GM23248 (cell line): ENCODE data around the gene BCL7B. TPM values are rescaled to one million over a fixed set of nuclear protein-coding genes. Genes with fewer than 3 reads are reported as not detected.

Experiments
- DNase-seq: peaks from one replicate; pipeline ENCODE4 v3.0.0-alpha.2; 2015
- H2AFZ ChIP-seq: fragments of 200-600 bp; sonication (generic); 2 replicates; pipeline ENCODE4 v1.6.1; 2016; ENCODE audit warnings: antibody characterized with exemption
- H3F3A ChIP-seq: fragments of 200-600 bp; sonication (generic); 2 replicates; pipeline ENCODE4 v1.6.1; 2016; ENCODE audit warnings: mild to moderate bottlenecking, antibody characterized with exemption, mixed run types; ENCODE audit not compliant: insufficient read depth
- H3K27ac ChIP-seq: fragments of 200-600 bp; sonication (generic); 2 replicates; pipeline ENCODE4 v1.5.1; 2016; ENCODE audit warnings: mild to moderate bottlenecking
- H3K27me3 ChIP-seq: fragments of 200-600 bp; sonication (generic); replicated peaks from 2 replicates; pipeline ENCODE4 v1.6.1; 2016; ENCODE audit warnings: mild to moderate bottlenecking; ENCODE audit not compliant: insufficient read depth
- H3K36me3 ChIP-seq: fragments of 200-600 bp; sonication (generic); 2 replicates; pipeline ENCODE4 v1.6.1; 2016; ENCODE audit warnings: low read depth, mild to moderate bottlenecking
- H3K4me1 ChIP-seq: fragments of 200-600 bp; sonication (generic); 2 replicates; pipeline ENCODE4 v1.6.1; 2016; ENCODE audit warnings: mild to moderate bottlenecking; ENCODE audit not compliant: insufficient read depth
- H3K4me2 ChIP-seq: fragments of 200-600 bp; sonication (generic); one replicate; pipeline ENCODE4 v1.6.1; 2016; ENCODE audit warnings: mild to moderate bottlenecking; ENCODE audit not compliant: unreplicated experiment
- H3K4me3 ChIP-seq: fragments of 200-600 bp; sonication (generic); 2 replicates; pipeline ENCODE4 v1.5.1; 2016; ENCODE audit warnings: mild to moderate bottlenecking
- H3K79me2 ChIP-seq: fragments of 200-600 bp; sonication (generic); 2 replicates; pipeline ENCODE4 v1.6.1; 2016; ENCODE audit warnings: mild to moderate bottlenecking; ENCODE audit not compliant: insufficient read depth
- H3K9ac ChIP-seq: fragments of 200-600 bp; sonication (generic); 2 replicates; pipeline ENCODE4 v1.6.1; 2016; ENCODE audit warnings: mild to moderate bottlenecking
- H3K9me2 ChIP-seq: fragments of 200-600 bp; sonication (generic); 2 replicates; pipeline ENCODE4 v1.6.1; 2016; ENCODE audit warnings: mixed run types, mild to moderate bottlenecking, moderate library complexity; ENCODE audit not compliant: insufficient read depth
- H3K9me3 ChIP-seq: fragments of 200-600 bp; sonication (generic); one replicate; pipeline ENCODE4 v1.6.1; 2017; ENCODE audit warnings: low read depth
- H4K20me1 ChIP-seq: fragments of 200-600 bp; sonication (generic); 2 replicates; pipeline ENCODE4 v1.6.0; 2016; ENCODE audit not compliant: insufficient read depth
- EZH2 ChIP-seq: fragments of 200-600 bp; sonication (generic); IDR thresholded peaks from 2 replicates; pipeline ENCODE4 v1.6.1; 2018; ENCODE audit warnings: antibody characterized with exemption, mild to moderate bottlenecking; ENCODE audit not compliant: insufficient read depth, poor library complexity, severe bottlenecking
- EZH2phosphoT487 ChIP-seq: fragments of 200-600 bp; sonication (generic); IDR thresholded peaks from 2 replicates; pipeline ENCODE4 v1.6.1; 2018; ENCODE audit warnings: antibody characterized with exemption, moderate library complexity, mild to moderate bottlenecking, low read depth; ENCODE audit not compliant: insufficient read depth
- WGBS, 2 experiments: methylation state at CpG; one replicate each; pipeline ENCODE4 v1.1.6; 2015 to 2017; ENCODE audit warnings: low lambda C conversion rate in 2 of 2, low coverage in 1 of 2; ENCODE audit errors: missing lambda C conversion rate in 2 of 2; 5-methylcytosine and 5-hydroxymethylcytosine counted together
- in situ Hi-C: fragments of 300-500 bp; cut with MboI; formaldehyde crosslinking; loops from 2 replicates; pipeline ENCODE4 v1.15.0; 2020
- polyA plus RNA-seq: library from polyadenylated mRNA; unstranded; fragments of >200 nt; fragmentation: Nextera tagmentation; extraction: Ambion mirVana; gene quantifications from 2 replicates; pipeline ENCODE4 v1.2.1, GENCODE V29; 2016
- total RNA-seq: library from RNA; depleted of rRNA; stranded (reverse); fragments of >200 nt; shearing (Covaris generic); gene quantifications from 2 replicates; pipeline ENCODE4 v1.2.3, GENCODE V29; 2014

Gene BCL7B
- total and polyA plus RNA-seq, 2 experiments from 2014 or later: 24.8 to 72.6 TPM

DNA sequence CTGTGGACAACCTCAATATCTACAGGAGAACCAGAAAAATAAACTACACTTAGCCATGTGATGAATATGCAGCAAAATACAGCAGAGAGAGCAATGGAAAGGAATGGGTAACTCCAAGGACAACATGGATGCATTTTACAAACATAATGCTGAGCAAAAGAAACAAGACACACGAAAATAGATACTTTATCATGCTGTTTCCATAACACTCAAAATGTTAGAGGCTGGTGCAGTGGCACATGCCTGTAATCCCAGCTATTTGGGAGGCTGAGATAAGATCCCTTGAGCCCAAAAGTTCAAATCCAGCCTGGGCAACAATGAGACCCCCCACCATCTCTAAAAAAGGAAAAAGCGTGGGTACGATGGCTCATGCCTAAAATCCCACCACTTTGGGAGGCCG lies 8.3 kb downstream of the BCL7B start:
- Histone ChIP-seq H3K27me3 (no peaks in the 10 kb centered on the region), H2AFZ (no peak overlapping the region), H3F3A (no peaks in the 10 kb centered on the region), H3K9me3 (no peaks in the 10 kb centered on the region), H3K4me1 (no peaks in the 10 kb centered on the region), H3K27ac (no peak overlapping the region), H3K9me2 (no peaks in the 10 kb centered on the region), H3K36me3 (peaks cover 21% of the 10 kb centered on the region), H3K9ac (no peak overlapping the region), H3K79me2 (peaks cover 99% of the 10 kb centered on the region), H3K4me3 (no peak overlapping the region), H3K4me2 (no peak overlapping the region), H4K20me1 (no peaks in the 10 kb centered on the region; the same call in 1 of the 2 replicates)
- WGBS, 2 experiments: 95 to 100% methylated on average over 4 of the region's 4 CpGs
- TF ChIP-seq EZH2 (no peak), EZH2phosphoT487 (no peak)
- in situ Hi-C loops: no loop called here
- DNase-seq: no peak

DNA sequence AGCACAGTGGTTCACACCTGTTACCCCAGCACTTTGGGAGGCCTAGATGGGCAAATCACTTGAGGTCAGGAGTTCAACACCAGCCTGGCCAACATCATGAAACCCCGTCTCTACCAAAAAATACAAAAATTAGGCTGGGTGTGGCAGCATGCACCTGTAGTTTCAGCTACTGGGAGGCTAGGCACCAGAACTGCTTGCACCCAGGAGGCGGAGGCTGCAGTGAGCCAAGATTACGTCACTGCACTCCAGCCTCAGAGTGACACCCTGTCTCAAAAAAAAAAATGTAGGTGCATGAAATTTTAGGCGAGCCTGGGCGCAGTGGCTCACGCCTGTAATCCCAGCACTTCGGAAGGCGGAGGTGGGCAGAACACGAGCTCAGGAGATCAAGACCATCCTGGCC lies 9.6 kb downstream of the BCL7B start:
- H3K9me3 ChIP-seq: no peaks in the 10 kb centered on the region
- no peak for DNase-seq
- H3K4me1 ChIP-seq: no peaks in the 10 kb centered on the region
- H4K20me1 ChIP-seq: no peaks in the 10 kb centered on the region; the same call in 1 of the 2 replicates
- no peak for TF ChIP-seq EZH2
- TF ChIP-seq EZH2phosphoT487: no peak
- H3K4me2 ChIP-seq: no peak overlapping the region
- peaks cover 99% of the 10 kb centered on the region for H3K79me2 ChIP-seq
- no peaks in the 10 kb centered on the region for H3F3A ChIP-seq
- H3K27ac ChIP-seq: no peak overlapping the region
- in situ Hi-C loops: no loop called here
- no peak overlapping the region for H3K9ac ChIP-seq
- 89 to 92% methylated on average over 9 of the region's 9 CpGs for WGBS, 2 experiments
- no peaks in the 10 kb centered on the region for H3K9me2 ChIP-seq
- no peaks in the 10 kb centered on the region for H3K27me3 ChIP-seq
- H3K36me3 ChIP-seq: peaks cover 26% of the 10 kb centered on the region
- no peak overlapping the region for H2AFZ ChIP-seq
- H3K4me3 ChIP-seq: no peak overlapping the region

DNA sequence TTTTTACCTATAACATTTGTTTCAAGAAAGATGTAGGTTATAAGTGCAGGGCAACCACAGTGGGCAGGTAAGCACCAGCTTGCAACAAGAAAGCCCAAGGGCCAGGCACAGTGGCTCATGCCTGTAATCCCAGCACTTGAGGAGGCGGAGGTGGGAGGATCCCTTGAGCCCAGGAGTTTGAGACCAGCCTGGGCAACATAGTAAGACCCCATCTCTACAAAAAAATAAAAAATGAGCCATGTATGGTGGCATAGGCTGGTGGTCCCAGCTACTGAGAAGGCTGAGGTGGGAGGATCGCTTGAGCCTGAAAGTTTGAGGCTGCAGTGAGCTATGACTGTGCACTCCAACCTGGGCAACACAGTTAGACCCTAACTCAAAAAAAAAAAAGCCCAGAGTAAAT lies 12.8 kb downstream of the BCL7B start:
- Histone ChIP-seq H3K4me2 (no peak overlapping the region), H3F3A (no peaks in the 10 kb centered on the region), H2AFZ (no peak overlapping the region), H3K4me1 (no peaks in the 10 kb centered on the region), H3K4me3 (no peak overlapping the region), H4K20me1 (peaks cover 2% of the 10 kb centered on the region; the same call in 1 of the 2 replicates), H3K9me3 (no peaks in the 10 kb centered on the region), H3K27me3 (no peaks in the 10 kb centered on the region), H3K36me3 (peaks cover 20% of the 10 kb centered on the region; the same call in 1 of the 2 replicates), H3K9ac (no peak overlapping the region), H3K79me2 (peaks cover 91% of the 10 kb centered on the region), H3K27ac (no peak overlapping the region), H3K9me2 (no peaks in the 10 kb centered on the region)
- TF ChIP-seq EZH2: no peak
- no peak for TF ChIP-seq EZH2phosphoT487
- DNase-seq: no peak
- WGBS, 2 experiments: 93% methylated on average over 2 of the region's 2 CpGs
- in situ Hi-C loops: no loop called here

DNA sequence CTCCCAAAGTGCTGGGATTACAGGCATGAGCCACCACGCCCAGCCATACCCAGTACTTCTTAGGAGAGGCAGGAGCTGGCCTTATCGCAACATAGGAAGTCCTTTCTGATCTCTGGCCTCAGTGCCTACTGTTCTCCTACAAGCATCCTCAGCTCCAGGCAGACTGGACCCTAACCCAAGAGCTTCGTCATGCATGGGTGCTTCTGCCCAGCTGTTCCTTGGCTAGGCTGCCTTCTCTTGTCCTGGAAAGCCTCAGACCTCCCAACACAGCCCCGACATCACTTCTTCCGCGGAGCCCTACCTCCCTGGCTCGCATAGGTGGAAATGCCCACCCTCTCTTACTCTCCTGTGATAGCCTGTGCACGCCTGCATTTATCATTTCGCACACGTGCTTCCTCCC lies 15.8 kb downstream of the BCL7B start:
- Histone ChIP-seq H3K36me3 (peaks cover 32% of the 10 kb centered on the region; the same call in 1 of the 2 replicates), H3K79me2 (peaks cover 67% of the 10 kb centered on the region)
- no peak for DNase-seq

More for the DNA sequence above, 15.8 kb downstream of the BCL7B start:
- Histone ChIP-seq H3K9me2 (no peaks in the 10 kb centered on the region), H3K9ac (no peak overlapping the region), H3F3A (no peaks in the 10 kb centered on the region), H2AFZ (no peak overlapping the region), H3K27ac (no peak overlapping the region), H4K20me1 (peaks cover 2% of the 10 kb centered on the region; the same call in 1 of the 2 replicates), H3K27me3 (no peaks in the 10 kb centered on the region), H3K4me3 (no peak overlapping the region), H3K9me3 (no peaks in the 10 kb centered on the region), H3K4me1 (no peaks in the 10 kb centered on the region), H3K4me2 (no peak overlapping the region)
- in situ Hi-C loops: no loop called here
- no peak for TF ChIP-seq EZH2phosphoT487
- no peak for TF ChIP-seq EZH2
- 95 to 96% methylated on average over 10 of the region's 10 CpGs for WGBS, 2 experiments
